Keratinocyte (primary cell): ENCODE measurements around the gene TPH1. TPM values are rescaled to one million over a fixed set of nuclear protein-coding genes. Genes with fewer than 3 reads are reported as not detected.

Experiments
- DNase-seq: peaks from one replicate; pipeline ENCODE4 v3.0.0-alpha.2; 2011; ENCODE audit warnings: low read depth, missing footprints, low spot score
- FAIRE-seq: peaks from 2 replicates; lab custom pipeline; 2011; peaks lifted over from hg19 to GRCh38; lab: Jason Lieb, UNC
- H2AFZ ChIP-seq: 2 replicates; pipeline ENCODE4 v1.6.0; 2012; ENCODE audit warnings: low read length, control low read depth, inconsistent platforms; ENCODE audit not compliant: control insufficient read depth
- H3K27ac ChIP-seq: 2 replicates; pipeline ENCODE4 v1.5.1; 2011; ENCODE audit warnings: low read length; ENCODE audit not compliant: control insufficient read depth, insufficient read depth
- H3K27me3 ChIP-seq: 3 replicates; pipeline ENCODE4 v1.6.0; 2011; ENCODE audit warnings: low read length; ENCODE audit not compliant: control insufficient read depth, insufficient read depth; ENCODE audit errors: extremely low read depth
- H3K36me3 ChIP-seq, 2 experiments: 2 replicates in 1 of 2; 3 replicates in 1 of 2; pipeline ENCODE4 v1.5.1; 2011; ENCODE audit warnings: low read length in 2 of 2, mild to moderate bottlenecking in 1 of 2; ENCODE audit not compliant: control insufficient read depth in 2 of 2, insufficient read depth in 2 of 2; ENCODE audit errors: extremely low read depth in 1 of 2
- H3K4me1 ChIP-seq: 3 replicates; pipeline ENCODE4 v1.5.1; 2011; ENCODE audit warnings: low read length; ENCODE audit not compliant: control insufficient read depth, insufficient read depth; ENCODE audit errors: extremely low read depth
- H3K4me2 ChIP-seq: 3 replicates; pipeline ENCODE4 v1.6.0; 2011; ENCODE audit warnings: low read depth, low read length; ENCODE audit not compliant: control insufficient read depth, insufficient read depth; ENCODE audit errors: extremely low read depth
- H3K4me3 ChIP-seq, 3 experiments: fragments of 200-600 bp in 1 of 3; sonication (generic) in 1 of 3; 2 replicates in 2 of 3; 3 replicates in 1 of 3; pipeline ENCODE4 v1.5.1; 2011 to 2016; ENCODE audit warnings: low read length in 3 of 3, mild to moderate bottlenecking in 3 of 3, control low read depth in 2 of 3, inconsistent platforms in 1 of 3, low read depth in 1 of 3, mixed read lengths in 1 of 3, mixed run types in 1 of 3, moderate library complexity in 1 of 3; ENCODE audit not compliant: control insufficient read depth in 2 of 3, insufficient read depth in 2 of 3; ENCODE audit errors: extremely low read depth in 1 of 3
- H3K79me2 ChIP-seq: 2 replicates; pipeline ENCODE4 v1.6.0; 2012; ENCODE audit warnings: low read length; ENCODE audit not compliant: control insufficient read depth, insufficient read depth
- H3K9ac ChIP-seq: 3 replicates; pipeline ENCODE4 v1.6.0; 2011; ENCODE audit warnings: low read length; ENCODE audit not compliant: control insufficient read depth, insufficient read depth; ENCODE audit errors: extremely low read depth
- H3K9me1 ChIP-seq: 3 replicates; pipeline ENCODE4 v1.6.0; 2011; ENCODE audit warnings: low read length; ENCODE audit not compliant: control insufficient read depth, insufficient read depth; ENCODE audit errors: extremely low read depth
- H3K9me3 ChIP-seq: 2 replicates; pipeline ENCODE4 v1.5.1; 2012; ENCODE audit warnings: low read depth, low read length; ENCODE audit not compliant: control insufficient read depth
- H4K20me1 ChIP-seq: 3 replicates; pipeline ENCODE4 v1.6.0; 2011; ENCODE audit warnings: low read length; ENCODE audit not compliant: control insufficient read depth, insufficient read depth; ENCODE audit errors: extremely low read depth
- CTCF ChIP-seq, 3 experiments: IDR thresholded peaks in 1 of 3; conservative IDR thresholded peaks in 1 of 3; optimal IDR thresholded peaks in 1 of 3; 2 replicates in 2 of 3; 3 replicates in 1 of 3; pipeline versions ENCODE3 to v1.5.1; 2011; ENCODE audit warnings: low read length in 3 of 3, mild to moderate bottlenecking in 3 of 3, moderate library complexity in 2 of 3, control low read depth in 1 of 3, inconsistent platforms in 1 of 3; ENCODE audit not compliant: insufficient read depth in 2 of 3; ENCODE audit errors: extremely low read depth in 1 of 3
- EZH2 ChIP-seq: IDR thresholded peaks from one replicate; pipeline ENCODE4 v1.6.1; 2012; ENCODE audit warnings: inconsistent platforms, mild to moderate bottlenecking, low read length, moderate library complexity
- dilution Hi-C: fragments of 300-500 bp; cut with MboI; formaldehyde crosslinking; loops from one replicate; pipeline ENCODE4 v1.7.0; 2020; ENCODE audit warnings: low sequenced_read_pairs; ENCODE audit not compliant: extremely low pct_ligation_motif_present
- polyA plus RNA-seq, 5 experiments: library from polyadenylated mRNA; depleted of rRNA in 3 of 5; stranded (reverse) in 3 of 5; stranded (forward) in 1 of 5; unstranded in 1 of 5; fragments of >200 nt; gene quantifications; 1 replicate in 1 of 5; 2 replicates in 3 of 5; 3 replicates in 1 of 5; pipeline versions ENCODE4 v1.2.1 to v1.2.3, GENCODE V29; 2011 to 2012; ENCODE audit warnings: missing spikeins in 2 of 5, low read depth in 1 of 5, low replicate concordance in 1 of 5

The TPH1 gene
- polyA plus RNA-seq, 1 donor (not counting 4 experiments of a cell fraction or from before 2014, with no cell fraction given) = 0.22 TPM

DNA sequence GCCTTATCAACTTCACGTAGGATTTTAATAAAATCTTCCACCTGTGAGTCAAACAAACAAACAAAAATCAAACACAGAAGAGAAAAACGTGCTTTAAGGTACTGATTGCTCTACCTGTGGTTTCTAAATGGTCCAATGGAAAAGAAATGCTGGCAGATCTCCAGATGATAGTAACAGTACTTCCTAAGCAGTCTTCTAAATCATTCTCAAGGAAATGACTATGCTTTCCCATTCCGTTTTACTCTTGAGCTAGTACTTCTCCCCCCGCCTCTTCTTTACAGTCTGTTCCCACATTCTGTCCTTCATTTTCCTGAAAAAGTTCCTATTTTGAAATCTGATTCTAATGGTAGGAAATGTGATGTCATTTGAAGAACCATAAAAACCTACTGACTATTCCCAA lies 34.4 kb upstream of the TPH1 start:
- DNase-seq (no peak), FAIRE-seq (no peak)
- no peak overlapping the region for H3K4me2 ChIP-seq
- TF ChIP-seq CTCF (optimal IDR thresholded peaks at IDR 0.05 in 1 of 3, IDR thresholded peaks at IDR 0.05 in 1 of 3, conservative IDR thresholded peaks at IDR 0.05 in 1 of 3; ENCODE audit: extremely low read depth in 1 of 3, insufficient read depth in 2 of 3, low read length in 3 of 3) (no peak), EZH2 (no peak)
- peaks cover 4 to 6% of the 10 kb centered on the region in 2 experiments for H3K36me3 ChIP-seq
- no peaks in the 10 kb centered on the region for H3K9me1 ChIP-seq
- H3K9ac ChIP-seq = no peak overlapping the region
- no peak overlapping the region for H3K4me3 ChIP-seq
- H4K20me1 ChIP-seq = no peaks in the 10 kb centered on the region
- H3K79me2 ChIP-seq = no peaks in the 10 kb centered on the region
- no peaks in the 10 kb centered on the region for H3K27me3 ChIP-seq
- no peak overlapping the region for H3K27ac ChIP-seq
- H2AFZ ChIP-seq = no peak overlapping the region
- no peaks in the 10 kb centered on the region for H3K4me1 ChIP-seq
- dilution Hi-C loops = no loop called here
- no peaks in the 10 kb centered on the region for H3K9me3 ChIP-seq

- no peaks in the 10 kb centered on the region for H3K79me2 ChIP-seq
- H2AFZ ChIP-seq = no peak overlapping the region
- DNase-seq (no peak), FAIRE-seq (no peak)
- no peaks in the 10 kb centered on the region for H3K9me1 ChIP-seq
- H3K27me3 ChIP-seq = no peaks in the 10 kb centered on the region
- dilution Hi-C loops = no loop called here
- peaks cover 2 to 3% of the 10 kb centered on the region in 2 experiments for H3K36me3 ChIP-seq
- no peak overlapping the region for H3K4me2 ChIP-seq
- no peak overlapping the region for H3K4me3 ChIP-seq
- H3K27ac ChIP-seq = no peak overlapping the region
- TF ChIP-seq CTCF (optimal IDR thresholded peaks at IDR 0.05 in 1 of 3, IDR thresholded peaks at IDR 0.05 in 1 of 3, conservative IDR thresholded peaks at IDR 0.05 in 1 of 3; ENCODE audit: extremely low read depth in 1 of 3, insufficient read depth in 2 of 3, low read length in 3 of 3) = no peak
- H3K4me1 ChIP-seq = no peaks in the 10 kb centered on the region
- no peaks in the 10 kb centered on the region for H3K9me3 ChIP-seq
- H4K20me1 ChIP-seq = no peaks in the 10 kb centered on the region
- H3K9ac ChIP-seq = no peak overlapping the region
These were observed 32.8 kb upstream of the TPH1 start for GRCh38 chr11:18078909-18079308.
